Ishikawa (cell line): ENCODE results near the gene HAP1.

Experiments used
- CEBPB ChIP-seq: IDR thresholded peaks from 2 replicates; pipeline ENCODE4 v1.6.1; 2012
- CREB1 ChIP-seq: IDR thresholded peaks from 2 replicates; pipeline ENCODE4 v1.6.1; 2012; ENCODE audit warnings: low read depth
- EGR1 ChIP-seq: IDR thresholded peaks from 2 replicates; pipeline ENCODE4 v1.6.1; 2012
- EP300 ChIP-seq: IDR thresholded peaks from 2 replicates; pipeline ENCODE4 v1.6.1; 2012; ENCODE audit warnings: borderline replicate concordance
- FOXM1 ChIP-seq: IDR thresholded peaks from 2 replicates; pipeline ENCODE4 v1.6.1; 2012; ENCODE audit warnings: low read depth, borderline replicate concordance
- MAX ChIP-seq: IDR thresholded peaks from 2 replicates; pipeline ENCODE4 v1.6.1; 2012
- NFIC ChIP-seq: IDR thresholded peaks from 2 replicates; pipeline ENCODE4 v1.6.1; 2012
- RAD21 ChIP-seq: IDR thresholded peaks from 2 replicates; pipeline ENCODE4 v1.6.1; 2012; ENCODE audit warnings: low read depth
- REST ChIP-seq: IDR thresholded peaks from 2 replicates; pipeline ENCODE4 v1.6.1; 2012; ENCODE audit warnings: low read depth, mild to moderate bottlenecking
- TAF1 ChIP-seq: IDR thresholded peaks from 2 replicates; pipeline ENCODE4 v1.6.1; 2012; ENCODE audit warnings: low read depth, mild to moderate bottlenecking
- TCF12 ChIP-seq: IDR thresholded peaks from 2 replicates; pipeline ENCODE4 v1.6.1; 2012; ENCODE audit warnings: low read depth
- TEAD4 ChIP-seq: IDR thresholded peaks from 2 replicates; pipeline ENCODE4 v1.6.1; 2012
- USF1 ChIP-seq: IDR thresholded peaks from 2 replicates; pipeline ENCODE4 v1.6.1; 2012
- YY1 ChIP-seq: IDR thresholded peaks from 2 replicates; pipeline ENCODE4 v1.6.1; 2012; ENCODE audit warnings: low read depth
- ZBTB7A ChIP-seq: IDR thresholded peaks from 2 replicates; pipeline ENCODE4 v1.6.1; 2012; ENCODE audit warnings: low read depth

The HAP1 gene

GRCh38 chr17:41754066-41754465 is 19.6 kb upstream of the HAP1 start:
- TF ChIP-seq TAF1 = no peak
- no peak for TF ChIP-seq USF1
- TF ChIP-seq ZBTB7A = no peak
- TF ChIP-seq EGR1 = no peak
- TF ChIP-seq RAD21 = no peak
- no peak for TF ChIP-seq MAX

- no peak for TF ChIP-seq FOXM1
- TF ChIP-seq CREB1 = no peak
- TF ChIP-seq CEBPB = no peak
- no peak for TF ChIP-seq USF1
- TF ChIP-seq REST = no peak
- TF ChIP-seq ZBTB7A = no peak
- TF ChIP-seq TCF12 = no peak
- no peak for TF ChIP-seq TAF1
- no peak for TF ChIP-seq EGR1
- no peak for TF ChIP-seq MAX
- TF ChIP-seq EP300 = no peak
- TF ChIP-seq NFIC = no peak
- no peak for TF ChIP-seq TEAD4
- TF ChIP-seq YY1 = no peak
- no peak for TF ChIP-seq RAD21
Measured at GRCh38 chr17:41751288-41751687, 16.8 kb upstream of the HAP1 start.

GRCh38 chr17:41750862-41751261 is 16.4 kb upstream of the HAP1 start:
- TF ChIP-seq NFIC = no peak
- TF ChIP-seq TEAD4 = no peak
- no peak for TF ChIP-seq RAD21
- no peak for TF ChIP-seq EP300
- TF ChIP-seq YY1 = no peak
- no peak for TF ChIP-seq FOXM1
- TF ChIP-seq TAF1 = no peak
- TF ChIP-seq CREB1 = no peak

GRCh38 chr17:41748275-41748674 is 13.8 kb upstream of the HAP1 start:
- TF ChIP-seq TAF1 (no peak), MAX (no peak), RAD21 (no peak), CREB1 (no peak), NFIC (no peak), USF1 (no peak), CEBPB (no peak), FOXM1 (no peak), TCF12 (no peak), YY1 (no peak), EGR1 (no peak), REST (no peak), EP300 (no peak), TEAD4 (no peak), ZBTB7A (no peak)

GRCh38 chr17:41741709-41742108 is 7.3 kb upstream of the HAP1 start:
- no peak for TF ChIP-seq CREB1
- TF ChIP-seq USF1 = no peak
- TF ChIP-seq ZBTB7A = no peak
